ENCODE results near the gene NINL.

NINL gene

DNA sequence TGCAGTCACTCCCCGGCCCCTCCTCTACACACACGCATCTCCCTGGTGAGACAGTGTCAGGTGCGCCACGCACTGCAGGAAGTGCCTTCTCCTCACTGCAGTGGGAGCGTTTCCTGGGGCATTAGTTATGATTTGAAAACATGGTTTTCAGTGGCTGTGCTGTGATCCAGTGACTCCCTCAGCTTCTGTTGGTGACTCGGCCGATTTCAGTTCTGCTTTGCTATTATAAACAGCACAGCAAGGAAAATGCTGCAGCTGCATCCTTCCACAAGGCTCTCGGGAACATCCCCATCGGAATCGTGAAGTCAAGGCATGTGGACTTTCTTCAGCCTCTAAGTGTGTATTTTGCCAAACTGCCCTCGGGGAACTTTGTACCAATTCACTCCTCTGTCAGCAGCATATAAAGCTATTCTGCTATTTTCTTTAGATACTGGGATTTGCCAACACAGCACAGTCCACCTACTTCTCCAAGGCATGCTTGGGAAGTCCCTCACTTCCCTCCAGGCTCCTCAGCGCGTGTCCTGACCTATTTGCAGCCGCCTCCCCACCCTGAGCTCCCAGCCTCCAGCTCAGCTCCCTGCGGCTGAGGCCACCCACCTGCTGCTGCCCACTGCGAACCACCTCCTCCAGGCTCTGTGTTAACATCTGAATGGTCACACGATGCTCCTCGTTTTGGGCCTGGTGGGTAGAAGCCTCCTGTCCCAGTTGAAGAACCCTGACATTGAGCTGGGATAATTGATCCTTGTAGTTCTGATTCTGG is 123.4 kb downstream of the NINL start:
- no peak for DNase-seq

DNA sequence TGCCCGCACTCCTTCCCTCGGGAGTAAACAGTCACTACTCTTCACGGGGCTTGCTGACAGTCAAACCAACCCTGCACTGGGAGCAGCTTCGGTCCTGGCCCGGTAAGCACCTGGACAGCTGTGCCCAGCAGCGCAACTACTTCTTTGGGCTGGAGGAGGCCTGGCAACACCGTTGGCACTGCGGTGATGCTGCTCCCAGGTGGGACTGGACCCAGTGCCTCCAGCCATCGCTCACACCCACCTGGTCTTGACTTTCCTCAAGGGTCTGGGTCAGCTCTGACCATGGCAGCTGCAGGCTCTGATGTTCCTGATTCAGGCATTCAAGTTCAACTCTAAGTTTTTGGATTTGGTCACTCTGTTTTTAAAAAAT is 124.1 kb downstream of the NINL start:
- no peak for DNase-seq

DNA sequence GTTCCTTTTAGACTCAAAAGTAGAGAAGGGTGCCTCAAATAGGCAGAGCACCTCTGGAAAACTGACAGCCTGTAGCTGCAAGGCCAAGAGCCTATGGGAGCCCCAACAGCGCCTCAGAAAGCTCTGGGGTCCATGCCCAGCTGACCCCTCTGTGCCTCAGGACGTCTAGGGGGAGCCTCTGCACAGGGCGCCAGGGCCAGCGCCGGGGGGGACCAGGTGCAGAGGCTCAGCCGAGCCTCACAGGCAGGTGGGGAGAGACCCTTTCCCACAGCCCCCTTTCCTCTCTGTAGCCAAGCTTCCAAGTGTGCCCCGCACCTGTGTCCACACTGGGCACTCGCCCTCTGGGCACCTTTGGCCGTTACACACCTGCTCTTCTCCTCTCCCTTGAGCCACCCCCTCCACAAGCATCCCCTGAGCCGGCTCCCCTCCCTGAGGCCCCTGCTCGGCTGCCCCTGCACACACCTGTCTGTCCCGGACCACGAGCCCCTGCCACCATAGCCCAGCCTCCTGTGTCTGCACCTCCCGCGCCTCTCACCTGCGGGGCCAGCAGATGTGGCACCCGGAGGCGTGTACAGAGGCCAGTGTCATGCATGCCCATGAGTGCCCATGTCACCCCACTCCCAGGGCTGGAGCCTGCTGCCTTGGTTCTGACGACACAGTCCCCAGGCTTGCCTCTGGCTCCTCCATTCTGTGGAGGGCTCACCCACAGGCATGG is 124.6 kb downstream of the NINL start:
- DNase-seq: no peak

DNA sequence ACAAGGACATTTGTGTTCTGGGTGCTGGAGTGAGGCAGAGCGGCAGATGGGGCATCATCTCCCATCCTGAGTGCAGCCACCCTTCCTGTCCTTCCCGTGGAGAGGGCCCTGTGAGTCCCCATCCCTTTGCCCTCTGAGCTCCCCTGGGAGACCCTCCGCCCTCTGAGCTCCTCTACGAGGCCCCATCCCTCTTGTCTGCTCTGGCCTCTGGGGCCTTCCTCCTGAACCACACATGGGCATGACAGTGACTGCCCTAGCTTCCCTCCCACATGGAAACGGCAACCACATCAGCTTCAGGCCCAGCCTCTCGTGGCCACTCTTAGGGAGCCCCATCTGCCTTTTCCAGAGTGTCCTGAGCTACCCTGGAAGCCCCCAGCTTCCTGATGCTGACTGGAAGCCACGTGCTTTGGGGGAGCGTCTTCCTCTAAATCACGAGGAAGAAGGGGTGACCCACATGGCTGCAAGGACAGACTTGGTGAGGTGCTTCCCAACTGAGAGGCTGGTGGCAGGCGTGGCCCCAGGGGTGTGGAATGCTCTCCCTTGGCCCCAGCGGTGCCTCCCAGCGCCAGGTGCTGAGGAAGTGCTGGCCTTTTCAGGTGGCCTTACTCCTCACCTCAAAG is 125.3 kb downstream of the NINL start:
- DNase-seq: no peak

DNA sequence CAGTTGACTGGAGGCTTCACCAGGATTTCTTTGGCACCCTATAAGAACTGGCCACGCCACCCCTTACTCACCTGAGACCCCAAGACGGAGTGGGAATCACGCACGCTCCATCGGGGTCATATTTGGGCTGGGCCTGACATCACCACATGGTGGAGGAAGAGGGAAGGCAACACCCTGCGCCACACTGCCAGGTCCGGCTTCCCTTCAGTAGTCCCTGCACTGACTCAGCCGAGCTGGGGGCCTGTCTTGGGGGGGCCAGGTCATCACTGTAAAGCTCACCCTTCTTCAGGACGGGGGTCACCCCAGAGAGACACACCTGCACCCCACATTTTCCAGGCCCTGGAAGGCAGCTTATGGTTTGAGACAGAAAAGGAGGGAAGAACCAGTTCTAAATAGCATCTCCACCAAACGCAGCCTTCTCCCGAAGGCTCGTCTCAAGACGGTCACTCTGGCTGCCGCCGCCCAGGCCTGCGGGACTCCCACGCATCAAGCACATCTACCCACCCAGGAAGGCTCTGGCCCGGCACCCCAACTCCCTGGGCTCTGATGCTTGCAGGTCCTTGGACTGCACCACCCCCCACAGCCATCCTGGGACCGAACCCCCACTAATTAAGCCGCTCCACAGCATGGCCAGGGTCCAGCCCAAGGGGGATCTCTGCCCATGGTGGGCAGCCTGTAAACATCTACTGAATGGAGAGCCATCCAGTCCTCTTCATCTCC is 126.1 kb downstream of the NINL start:
- no peak for DNase-seq

DNA sequence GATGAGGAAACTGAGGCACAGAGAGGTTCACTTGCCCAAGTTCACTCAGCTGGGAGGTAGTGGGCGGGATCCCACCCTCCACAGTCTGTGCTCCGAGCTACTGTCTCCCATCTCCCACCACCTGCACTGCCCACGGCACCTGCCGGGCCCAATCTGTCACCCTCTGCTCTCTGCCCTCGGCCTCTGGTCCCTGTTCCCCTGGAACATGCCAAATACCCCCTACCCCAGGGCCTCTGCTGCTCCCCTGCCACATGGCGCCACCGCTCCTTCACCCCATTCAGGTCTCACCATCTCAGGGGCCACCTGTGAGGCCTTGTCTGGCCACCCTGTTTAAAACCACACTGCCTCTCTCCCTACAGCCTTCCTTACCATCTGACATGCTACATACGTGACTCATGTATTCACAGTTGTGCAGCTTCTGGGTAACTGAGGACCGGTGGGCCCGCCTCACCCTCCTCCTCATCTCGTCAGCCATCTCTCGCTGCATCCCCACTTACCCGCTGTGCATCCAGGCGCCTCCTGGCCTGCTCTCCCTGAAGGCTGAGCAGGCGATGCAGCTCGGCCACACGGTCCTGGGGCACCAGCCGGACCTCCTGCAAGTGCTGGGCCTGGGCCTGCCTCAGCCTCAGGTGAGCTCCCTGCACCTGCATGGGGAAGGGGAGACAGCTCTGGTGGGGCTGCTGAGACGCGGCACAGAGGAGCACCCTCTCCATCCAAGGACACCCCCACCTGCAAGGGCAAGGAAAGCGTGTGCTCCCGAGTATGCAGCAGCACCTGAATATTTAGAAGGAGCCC is 127.2 kb downstream of the NINL start:
- no peak for DNase-seq

DNA sequence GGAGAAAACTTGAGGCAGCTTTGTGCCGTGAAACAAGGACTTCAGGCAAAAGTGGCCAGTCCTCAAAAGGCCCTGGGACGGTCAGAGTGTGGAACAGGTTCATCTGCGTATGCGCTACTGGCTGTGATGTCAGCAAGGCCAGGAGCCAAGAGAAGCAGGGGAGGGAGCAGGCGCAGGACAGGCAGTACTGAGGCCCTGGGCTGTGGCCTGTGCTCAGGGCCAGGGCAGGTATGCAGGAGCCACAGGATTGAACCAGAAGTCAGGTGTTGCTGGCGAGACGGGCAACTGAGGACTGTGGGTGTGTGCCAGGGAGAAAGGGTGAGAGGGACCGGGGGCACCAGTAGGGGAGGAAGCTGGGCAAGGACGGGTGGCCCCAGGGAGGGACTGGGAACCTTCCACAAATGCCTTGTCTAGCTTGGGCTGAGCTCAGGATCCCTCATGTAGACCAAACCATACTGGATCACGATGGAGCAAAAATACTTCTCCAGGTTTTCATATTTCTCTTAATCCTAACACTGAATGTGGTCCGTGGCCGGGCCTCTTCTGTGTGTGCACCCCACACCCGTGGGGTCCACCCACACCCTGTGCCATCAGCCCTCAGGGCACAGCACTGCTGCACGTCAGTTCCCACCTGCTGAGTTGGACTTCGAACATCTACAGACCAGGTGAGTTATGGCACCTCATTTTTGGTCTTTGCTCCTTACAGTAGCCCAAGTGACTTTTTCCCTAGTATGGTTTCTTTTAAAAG is 131.0 kb downstream of the NINL start:
- DNase-seq: no peak

DNA sequence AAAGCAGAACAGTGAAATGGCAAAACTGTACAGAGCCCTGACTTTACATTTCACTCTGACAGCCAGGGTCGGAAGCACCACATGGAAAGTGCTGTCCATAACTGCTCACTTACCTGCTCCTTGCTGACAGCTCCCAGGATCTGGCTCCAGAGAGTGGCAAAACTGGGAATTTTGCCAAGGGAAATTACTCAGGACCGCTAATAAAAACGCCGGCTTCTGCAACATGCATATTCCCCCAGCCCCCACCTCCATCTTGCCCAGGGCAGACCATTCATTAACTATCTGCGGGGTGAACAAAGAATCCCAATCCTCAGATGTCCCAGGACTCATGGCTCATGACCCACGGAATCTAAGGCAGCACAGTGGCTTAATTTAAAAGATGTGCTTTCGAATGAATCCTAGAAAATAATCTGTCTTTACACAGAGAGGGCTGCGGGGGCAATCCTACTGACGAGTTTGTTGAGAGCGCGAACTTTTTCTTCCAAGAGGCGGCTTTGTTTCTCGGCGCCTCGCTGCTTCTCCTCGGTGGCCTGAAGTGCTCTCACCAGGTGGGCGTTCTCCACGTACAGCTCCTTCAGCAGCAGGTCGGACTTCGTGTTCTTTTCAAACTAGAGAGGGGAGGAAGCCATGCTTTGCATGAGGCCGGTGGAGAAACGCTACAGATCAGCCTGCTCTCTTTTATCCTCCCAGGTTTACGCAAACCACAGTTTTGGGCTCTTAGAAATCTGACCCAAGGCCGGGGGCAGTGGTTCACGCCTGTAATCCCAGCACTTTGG is 132.1 kb downstream of the NINL start:
- no peak for DNase-seq

DNA sequence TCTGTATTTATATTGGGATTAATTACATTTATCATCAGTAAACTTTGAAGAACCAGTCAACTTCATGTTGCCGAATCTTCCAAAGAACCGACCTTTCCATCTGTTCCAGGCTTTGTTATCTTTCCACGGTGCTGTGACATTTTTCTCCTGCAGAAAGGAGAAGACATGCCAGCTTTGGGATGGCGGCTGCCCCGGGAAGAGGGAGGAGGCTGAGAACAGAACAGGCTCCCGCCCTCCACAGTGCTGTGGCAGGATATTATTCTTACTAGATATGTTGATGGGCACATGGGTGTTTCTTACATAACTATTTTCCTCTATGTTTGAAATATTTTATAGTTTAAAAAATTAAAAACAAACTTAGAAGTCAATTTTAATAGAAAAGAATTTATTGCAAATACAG is 133.0 kb downstream of the NINL start:
- no peak for DNase-seq

DNA sequence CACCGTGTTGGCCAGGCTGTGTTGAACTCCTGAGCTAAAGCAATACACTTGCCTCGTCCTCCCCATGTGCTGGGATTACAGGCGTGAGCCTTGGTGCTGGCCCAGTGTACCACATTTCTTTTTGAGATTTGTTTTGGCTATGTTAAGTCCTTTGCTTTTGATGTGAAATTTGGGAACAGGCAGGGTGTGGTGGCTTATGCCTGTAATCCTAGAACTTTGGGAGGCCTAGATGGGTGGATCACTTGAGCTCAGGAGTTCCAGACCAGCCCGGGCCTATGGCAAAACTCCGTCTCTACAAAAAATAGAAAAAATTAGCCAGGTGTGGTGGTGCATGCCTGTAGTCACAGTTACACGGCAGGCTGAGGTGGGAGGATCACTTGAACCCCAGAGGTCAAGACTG is 137.7 kb downstream of the NINL start:
- no peak for DNase-seq

DNA sequence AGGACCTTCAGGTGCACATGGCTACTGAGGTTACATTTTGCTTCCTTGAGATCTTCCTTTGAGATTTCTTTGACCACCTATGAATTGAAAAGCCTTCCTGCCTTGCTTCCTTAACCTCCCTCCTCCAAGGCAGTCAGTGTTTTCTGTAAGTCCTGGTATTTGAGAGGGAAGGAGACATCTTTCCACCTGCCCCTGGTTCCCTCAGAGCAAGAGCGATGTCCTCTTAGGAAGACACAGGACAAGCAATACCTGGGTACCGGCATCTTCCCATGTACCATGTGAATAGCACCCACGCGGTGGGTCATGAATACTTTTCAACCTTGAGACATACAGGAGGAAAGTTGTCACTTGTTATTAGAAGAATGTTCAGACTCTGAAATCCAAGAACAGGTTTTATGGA is 140.8 kb downstream of the NINL start:
- no peak for DNase-seq

DNA sequence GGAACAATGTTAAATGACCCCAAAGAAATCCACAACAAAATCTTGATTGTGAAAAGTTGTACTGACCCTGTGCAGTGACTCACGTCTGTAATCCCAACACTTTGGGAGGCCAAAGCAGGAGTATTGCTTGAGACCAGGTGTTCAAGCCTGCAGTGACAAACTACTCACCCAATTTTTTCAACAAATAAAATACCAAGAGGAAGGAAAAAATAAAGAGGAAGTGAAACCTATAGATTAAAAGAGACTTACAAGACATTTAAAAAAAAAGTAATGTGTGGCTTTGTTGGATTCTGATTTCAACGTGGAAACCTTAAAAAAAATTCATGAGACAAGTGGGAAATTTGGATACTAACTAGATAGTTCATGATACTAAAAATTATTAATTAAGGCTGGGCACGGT is 146.0 kb downstream of the NINL start:
- no peak for DNase-seq

DNA sequence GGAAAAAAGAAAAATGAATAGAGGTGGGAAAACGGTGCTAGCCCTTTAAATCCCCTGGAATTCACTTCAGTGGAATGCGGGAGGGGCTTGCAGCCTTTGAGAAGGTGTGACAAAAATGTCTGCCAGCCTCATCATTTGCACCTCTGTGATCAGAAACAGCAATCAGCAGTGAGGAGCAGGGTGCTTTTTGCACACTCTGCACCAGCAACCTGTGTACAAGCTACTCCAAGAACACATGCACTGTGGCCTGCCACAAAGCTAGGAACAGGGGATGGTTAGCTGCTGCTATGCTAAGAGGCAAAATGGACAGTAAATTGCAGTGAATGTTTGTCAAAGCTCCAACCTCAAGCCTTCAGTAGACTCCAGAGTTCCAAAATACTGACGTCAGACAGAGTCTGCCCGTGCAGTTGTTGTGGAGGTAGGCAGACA is 148.2 kb downstream of the NINL start:
- no peak for DNase-seq

DNA sequence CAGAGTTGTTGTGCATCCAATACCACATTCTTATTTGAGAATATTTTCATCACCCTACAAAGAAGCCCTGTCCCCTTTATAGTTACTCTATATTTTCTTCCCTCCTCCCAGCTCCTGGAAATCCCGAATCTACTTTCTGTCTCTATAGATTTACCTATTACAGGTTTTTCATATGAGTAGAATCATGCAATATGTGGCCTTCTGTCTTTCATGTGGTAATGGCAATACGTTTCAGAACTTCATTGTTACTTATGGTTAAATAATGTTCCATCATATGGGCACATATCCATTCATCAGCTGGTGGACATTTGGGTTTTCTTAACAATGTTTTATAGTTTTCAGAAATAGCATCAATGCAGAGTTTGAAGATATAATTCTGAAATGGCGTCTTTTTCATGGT is 160.8 kb downstream of the NINL start:
- no peak for DNase-seq

DNA sequence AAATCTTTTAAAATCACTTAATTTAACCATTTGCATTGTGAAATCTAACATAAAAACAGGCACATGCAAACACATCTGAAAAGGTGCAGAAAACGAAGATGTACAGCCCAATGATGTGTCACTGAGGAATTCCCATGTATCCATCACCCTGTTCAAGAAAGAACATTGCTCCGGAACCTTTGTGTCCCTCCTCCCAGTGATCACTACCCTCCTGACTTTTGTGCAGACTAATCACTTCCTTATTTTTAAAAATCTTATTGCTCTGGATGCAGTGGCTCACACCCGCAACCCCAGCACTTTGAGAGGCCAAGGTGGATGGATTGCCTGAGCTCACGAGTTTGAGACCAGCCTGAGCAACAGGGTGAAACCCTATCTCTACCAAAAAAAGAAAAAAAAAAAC is 163.3 kb downstream of the NINL start:
- DNase-seq: no peak

DNA sequence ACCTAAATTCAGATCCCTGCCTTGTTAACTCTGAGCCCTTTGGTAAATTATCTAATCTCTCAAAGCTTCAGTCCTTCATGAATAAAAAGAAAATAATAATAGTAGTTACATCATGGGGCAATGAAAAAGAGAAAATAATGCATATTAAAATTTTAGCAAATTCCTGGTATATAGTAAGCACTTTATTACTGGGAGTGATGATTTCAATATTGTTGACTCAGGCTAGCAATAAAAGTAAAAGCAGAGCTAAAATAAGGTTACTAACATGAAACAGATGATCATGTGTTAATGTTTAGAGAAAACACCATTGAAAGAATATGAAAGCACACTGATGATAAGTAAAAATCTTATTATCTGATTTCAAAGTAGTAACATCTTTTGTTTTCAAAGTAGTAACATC is 164.2 kb downstream of the NINL start:
- no peak for DNase-seq

DNA sequence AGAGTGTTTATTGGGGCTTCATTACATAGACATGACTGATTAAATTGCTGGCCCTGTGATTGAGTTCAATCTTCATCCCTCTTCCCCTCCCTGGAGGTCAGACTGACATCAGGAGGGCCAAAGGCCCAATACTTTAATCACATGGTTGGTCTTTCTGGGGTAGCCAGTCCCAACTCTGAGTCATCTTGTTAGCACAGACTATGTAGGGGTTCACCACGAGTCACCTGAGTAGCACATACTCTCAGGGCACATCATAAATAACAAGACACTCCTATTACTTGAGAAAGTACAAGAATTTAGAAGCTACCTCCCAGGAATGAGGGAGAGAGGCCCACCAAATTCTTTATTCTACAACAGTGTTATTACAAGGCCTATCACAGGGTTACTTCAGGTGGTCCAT is 166.6 kb downstream of the NINL start:
- no peak for DNase-seq

DNA sequence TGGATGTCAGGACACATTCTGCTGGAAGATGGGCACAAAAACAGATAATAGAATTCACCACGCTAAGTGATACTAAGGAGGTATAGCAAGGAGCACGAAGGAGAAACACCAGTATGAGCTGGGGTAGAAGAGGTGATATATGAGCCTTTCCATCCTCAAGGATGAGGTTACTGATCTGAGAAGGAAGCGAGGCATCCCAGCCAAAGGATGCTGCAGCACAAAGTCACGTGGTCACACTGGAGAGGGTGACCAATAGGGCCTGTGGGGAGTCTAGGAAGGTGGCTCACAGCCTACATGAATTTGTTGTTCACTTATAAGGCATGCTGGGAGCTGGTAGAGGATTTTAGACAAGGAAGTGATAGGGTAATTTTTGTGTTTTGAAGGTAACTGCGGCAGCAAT is 176.4 kb downstream of the NINL start:
- no peak for DNase-seq

DNA sequence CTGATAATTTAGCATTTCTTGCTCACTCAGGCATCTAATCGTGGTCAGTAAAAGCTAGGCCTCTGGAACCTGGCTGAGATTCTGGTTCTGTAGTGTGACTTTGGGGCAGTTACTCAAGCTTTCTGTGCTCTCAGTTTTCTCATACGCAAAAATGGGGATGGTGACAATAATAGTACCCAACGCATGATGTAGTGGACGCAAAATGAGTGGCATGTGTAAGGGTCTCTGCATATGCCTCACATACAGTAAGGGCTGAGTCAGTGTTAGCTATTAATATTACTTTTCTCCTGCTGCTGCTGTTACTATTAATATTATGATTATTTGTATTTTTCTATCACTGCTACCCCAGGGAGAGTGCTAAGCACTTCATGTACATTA is 177.2 kb downstream of the NINL start:
- peak in 1 of 5 experiments; percentile 32 for DNase-seq

DNA sequence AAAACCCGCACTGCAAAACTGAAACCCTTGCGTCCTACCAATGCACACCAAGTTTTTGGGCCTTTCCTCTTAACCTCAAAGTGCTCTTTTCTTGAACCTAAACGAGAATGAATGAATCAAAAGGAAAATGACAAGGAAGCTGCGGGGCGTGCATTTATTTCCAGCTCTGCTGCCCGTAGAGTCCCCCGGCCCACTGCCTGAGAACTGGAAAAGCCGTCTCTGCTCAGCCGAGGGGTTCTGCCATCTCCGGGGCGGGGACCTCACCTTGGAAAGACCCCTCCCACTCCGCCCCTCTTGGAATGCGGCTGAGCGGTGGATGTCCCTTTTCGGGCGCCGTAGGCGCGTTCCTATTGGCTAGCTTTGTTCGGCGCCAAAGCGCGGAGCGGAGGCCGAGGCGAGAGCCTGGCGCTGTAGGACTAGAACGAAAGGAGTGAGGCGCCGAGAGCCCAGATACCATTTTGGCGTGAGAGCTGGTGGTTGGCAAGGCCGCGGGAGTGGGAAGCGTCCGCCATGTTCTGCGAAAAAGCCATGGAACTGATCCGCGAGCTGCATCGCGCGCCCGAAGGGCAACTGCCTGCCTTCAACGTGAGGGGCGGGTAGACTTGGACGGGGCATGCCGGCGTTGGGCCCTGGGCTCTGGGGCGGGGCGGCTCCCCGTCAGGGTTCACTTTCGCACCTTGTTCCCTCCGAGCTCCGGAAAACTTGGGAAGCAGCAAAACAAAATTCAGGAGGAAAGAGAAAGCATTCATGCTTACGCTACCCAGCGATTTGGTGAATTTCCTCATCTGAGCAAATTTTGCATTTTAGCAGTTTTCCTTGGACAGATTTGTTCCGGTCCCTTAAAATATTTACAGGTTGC is 177.8 kb downstream of the NINL start, which contains the start of gene GINS1:
Gene GINS1 (plus strand): TSS at position 363 of the 859 bp plus-strand sequence. CDS start 148 bp downstream, at position 511.
- peak; percentile 53 to 88 (median 64) for DNase-seq
